CD4-positive, CD25-positive, alpha-beta regulatory T cell (primary cell): Measurements from ENCODE around the gene PPP1R27. TPM values are rescaled to one million over a fixed set of nuclear protein-coding genes. Genes with fewer than 3 reads are reported as not detected.

ENCODE experiments used
- ATAC-seq, 2 donors: fragments of 150-1000 bp; cut with Tn5 transposase; one replicate each; pipeline ENCODE4 v1.10.0; 2021; ENCODE audit warnings: low read depth in 2 of 2, moderate number of reproducible peaks in 2 of 2, moderate library complexity in 1 of 2
- DNase-seq, 3 donors: peaks; one replicate each; pipeline versions ENCODE4 v3.0.0 to v3.0.0-alpha.2; 2012 to 2022; ENCODE audit warnings: mixed read lengths in 1 of 3
- H3K27ac ChIP-seq: one replicate; pipeline ENCODE4 v1.7.0; 2013; ENCODE audit warnings: mild to moderate bottlenecking, low read length; ENCODE audit not compliant: insufficient read depth, poor library complexity, severe bottlenecking
- H3K27me3 ChIP-seq: one replicate; pipeline ENCODE4 v1.7.0; 2013; ENCODE audit warnings: low read length; ENCODE audit not compliant: control insufficient read depth, insufficient read depth
- H3K36me3 ChIP-seq: one replicate; pipeline ENCODE4 v1.7.0; 2013; ENCODE audit warnings: mild to moderate bottlenecking, low read length, moderate library complexity; ENCODE audit not compliant: control insufficient read depth, insufficient read depth
- H3K4me1 ChIP-seq: 2 replicates; pipeline ENCODE4 v1.7.0; 2013; ENCODE audit warnings: mild to moderate bottlenecking, low read length; ENCODE audit not compliant: insufficient read depth, control insufficient read depth, poor library complexity, severe bottlenecking
- H3K4me3 ChIP-seq: one replicate; pipeline ENCODE4 v1.7.0; 2013; ENCODE audit warnings: low read depth, mild to moderate bottlenecking, low read length, moderate library complexity
- H3K9me3 ChIP-seq, 2 experiments: 1 replicate in 1 of 2; 2 replicates in 1 of 2; pipeline ENCODE4 v1.7.0; 2013; ENCODE audit warnings: low read length in 2 of 2, mild to moderate bottlenecking in 1 of 2, moderate library complexity in 1 of 2; ENCODE audit not compliant: control insufficient read depth in 2 of 2
- H3K27ac Mint-ChIP-seq, 3 donors: one replicate each; pipeline ENCODE4 v1.8.0; 2020 to 2022; ENCODE audit warnings: mild to moderate bottlenecking in 3 of 3, mixed read lengths in 3 of 3, moderate library complexity in 2 of 3
- H3K27me3 Mint-ChIP-seq: one replicate; pipeline ENCODE4 v1.8.0; 2022; ENCODE audit warnings: mild to moderate bottlenecking, mixed read lengths
- H3K36me3 Mint-ChIP-seq: one replicate; pipeline ENCODE4 v1.8.0; 2020; ENCODE audit warnings: mixed read lengths
- H3K4me1 Mint-ChIP-seq, 4 donors: one replicate each; pipeline ENCODE4 v1.8.0; 2020 to 2022; ENCODE audit warnings: mixed read lengths in 4 of 4, mild to moderate bottlenecking in 1 of 4
- H3K4me3 Mint-ChIP-seq, 4 donors: one replicate each; pipeline ENCODE4 v1.8.0; 2020 to 2022; ENCODE audit warnings: mild to moderate bottlenecking in 4 of 4, mixed read lengths in 4 of 4, moderate library complexity in 3 of 4
- H3K9me3 Mint-ChIP-seq, 7 donors: one replicate each; pipeline ENCODE4 v1.8.0; 2020 to 2022; ENCODE audit warnings: mixed read lengths in 7 of 7, mild to moderate bottlenecking in 3 of 7, moderate library complexity in 2 of 7
- polyA plus RNA-seq, 4 donors: library from polyadenylated mRNA; unstranded; fragments of 300-500 nt; fragmentation: Illumina TruSeq; gene quantifications; one replicate each; pipeline ENCODE4 v1.2.3, GENCODE V29; 2021
- total RNA-seq: library from RNA; stranded (reverse); gene quantifications from one replicate; pipeline ENCODE4 v1.2.3, GENCODE V29; 2022

The PPP1R27 gene
- total and polyA plus RNA-seq, 5 donors from 2014 or later = not detected

DNA sequence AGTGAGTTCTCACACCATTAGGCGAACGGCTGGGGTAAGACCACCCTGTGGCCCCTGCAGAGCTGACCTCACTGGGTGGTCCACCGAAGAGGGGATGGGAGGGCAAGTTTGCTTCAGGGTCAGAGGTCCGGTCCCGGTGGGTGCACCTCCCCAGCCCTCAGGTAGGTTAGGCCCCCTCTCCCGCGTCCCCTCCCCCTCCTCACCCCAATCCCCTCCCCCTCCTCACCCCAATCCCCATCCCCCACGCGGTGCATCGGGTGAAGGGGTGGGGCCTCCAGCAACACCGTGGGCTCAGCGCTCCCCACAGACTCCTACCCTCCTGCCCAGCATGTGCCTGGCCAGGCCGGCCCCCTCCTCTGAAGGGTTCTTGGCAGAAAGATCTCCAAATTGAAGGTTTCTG lies 15.1 kb downstream of the PPP1R27 start:
- no peaks in the 10 kb centered on the region for H3K9me3 ChIP-seq
- peaks cover 3% of the 10 kb centered on the region for H3K36me3 Mint-ChIP-seq
- H3K9me3 Mint-ChIP-seq = no peaks in the 10 kb centered on the region
- no peak overlapping the region for H3K27ac ChIP-seq
- ATAC-seq (no peak), DNase-seq (no peak)
- no peaks in the 10 kb centered on the region for H3K4me1 ChIP-seq
- H3K27ac Mint-ChIP-seq = no peak overlapping the region
- H3K27me3 ChIP-seq = no peaks in the 10 kb centered on the region
- H3K4me1 Mint-ChIP-seq = peaks cover 0 to 6% (median 4%) of the 10 kb centered on the region in 4 donors
- peaks cover 3% of the 10 kb centered on the region for H3K36me3 ChIP-seq
- H3K27me3 Mint-ChIP-seq = peaks cover 18% of the 10 kb centered on the region
- H3K4me3 Mint-ChIP-seq = no peak overlapping the region
- no peak overlapping the region for H3K4me3 ChIP-seq

DNA sequence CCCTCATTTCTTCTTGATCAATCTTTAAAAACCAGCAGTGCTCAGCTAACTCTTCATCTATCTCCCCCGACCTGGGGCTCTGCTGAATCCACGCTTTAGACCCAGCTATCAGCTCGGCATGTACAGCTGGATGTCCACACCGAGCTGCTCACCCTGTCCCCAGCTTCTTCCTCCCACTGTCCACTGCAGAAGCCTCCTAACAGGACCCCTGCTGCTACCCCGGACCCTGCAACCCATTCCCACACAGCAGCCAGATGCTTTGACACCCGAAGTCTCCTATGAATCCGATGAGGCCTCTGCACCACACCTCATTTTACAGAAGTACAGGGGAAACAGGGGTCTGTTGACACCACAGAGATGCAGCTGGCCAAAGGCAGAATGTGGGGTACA lies 17.1 kb downstream of the PPP1R27 start:
- H3K27ac Mint-ChIP-seq = peak overlapping the region in 1 of 3 donors; percentile 18
- no peak for ATAC-seq
- DNase-seq = no peak
- H3K36me3 ChIP-seq = peaks cover under 1% of the 10 kb centered on the region
- no peak overlapping the region for H3K27ac ChIP-seq
- no peaks in the 10 kb centered on the region for H3K27me3 ChIP-seq
- no peak overlapping the region for H3K4me3 Mint-ChIP-seq
- H3K36me3 Mint-ChIP-seq = no peaks in the 10 kb centered on the region
- peaks cover 18% of the 10 kb centered on the region for H3K27me3 Mint-ChIP-seq
- peaks cover 0 to 6% (median 4%) of the 10 kb centered on the region in 4 donors for H3K4me1 Mint-ChIP-seq
- no peaks in the 10 kb centered on the region for H3K9me3 Mint-ChIP-seq
- H3K4me3 ChIP-seq = no peak overlapping the region
- no peaks in the 10 kb centered on the region for H3K9me3 ChIP-seq
- H3K4me1 ChIP-seq = no peaks in the 10 kb centered on the region

DNA sequence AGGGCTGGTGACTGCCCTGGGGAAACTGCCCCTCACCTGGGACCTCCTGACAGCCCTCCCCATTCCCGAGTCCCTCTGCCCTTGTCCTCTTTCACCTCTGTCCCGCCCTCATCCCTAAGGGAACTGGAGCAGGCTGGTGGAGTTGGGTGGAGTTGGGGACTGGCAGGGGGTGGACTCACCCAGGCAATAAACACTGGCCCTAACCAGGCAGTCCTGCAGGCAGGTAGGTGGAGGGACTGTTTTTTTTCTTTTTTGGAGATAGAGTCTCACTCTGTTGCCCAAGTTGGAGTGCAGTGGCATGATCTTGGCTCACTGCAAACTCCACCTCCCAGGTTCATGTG lies 19.2 kb downstream of the PPP1R27 start:
- H3K4me3 ChIP-seq = no peak overlapping the region
- no peaks in the 10 kb centered on the region for H3K9me3 ChIP-seq
- ATAC-seq = no peak
- H3K27ac ChIP-seq = no peak overlapping the region
- no peaks in the 10 kb centered on the region for H3K36me3 ChIP-seq
- H3K4me3 Mint-ChIP-seq = no peak overlapping the region
- peaks cover 18% of the 10 kb centered on the region for H3K27me3 Mint-ChIP-seq
- no peaks in the 10 kb centered on the region for H3K36me3 Mint-ChIP-seq
- no peaks in the 10 kb centered on the region for H3K4me1 ChIP-seq
- no peaks in the 10 kb centered on the region for H3K27me3 ChIP-seq
- peaks cover 0 to 6% (median 3%) of the 10 kb centered on the region in 4 donors for H3K4me1 Mint-ChIP-seq
- H3K27ac Mint-ChIP-seq = no peak overlapping the region
- no peaks in the 10 kb centered on the region for H3K9me3 Mint-ChIP-seq
- no peak for DNase-seq

DNA sequence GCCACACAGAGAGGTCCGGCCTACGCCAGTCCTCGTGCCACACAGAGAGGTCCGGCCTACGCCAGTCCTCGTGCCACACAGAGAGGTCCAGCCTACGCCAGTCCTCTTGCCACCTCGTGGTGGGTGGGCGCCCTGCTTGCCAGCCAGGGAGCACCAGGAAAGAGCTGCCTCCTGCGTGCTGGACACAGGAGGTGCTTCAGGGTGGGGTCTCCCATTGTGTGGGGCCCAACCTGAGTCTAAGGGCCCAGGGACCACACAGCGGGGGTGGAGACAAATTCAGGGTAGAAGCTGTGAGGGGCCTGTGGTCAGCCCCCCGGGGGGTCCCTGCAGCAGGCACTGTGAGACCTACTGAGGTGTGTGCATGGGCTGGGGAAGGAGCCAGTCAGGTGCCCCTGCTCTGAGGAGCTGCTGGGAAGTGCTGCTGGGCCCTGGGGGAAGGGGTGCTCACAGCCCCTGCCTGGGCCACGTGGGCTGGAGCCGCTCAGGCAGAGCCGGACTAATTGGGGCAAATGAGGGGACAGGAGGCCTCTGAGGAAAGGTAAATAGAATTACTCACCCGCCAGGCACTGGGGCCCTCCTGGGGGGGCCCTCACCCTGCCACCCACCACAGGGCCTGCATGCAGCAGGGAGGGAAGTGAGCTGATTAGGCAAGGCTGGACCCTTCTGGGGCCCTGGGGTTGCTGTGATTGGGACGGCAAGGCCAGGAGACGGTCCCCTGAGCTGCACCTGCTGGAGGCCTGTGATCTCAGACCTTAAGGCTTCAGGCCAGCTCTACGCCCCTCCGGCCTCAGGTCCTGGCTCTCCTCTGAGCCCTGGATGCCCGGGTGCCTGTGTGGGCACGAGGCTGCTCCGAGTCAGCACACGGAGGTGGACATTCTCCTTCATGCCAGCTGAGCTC lies 19.9 kb downstream of the PPP1R27 start:
- H3K27me3 Mint-ChIP-seq = peaks cover 19% of the 10 kb centered on the region
- H3K27ac Mint-ChIP-seq = no peak overlapping the region
- Histone ChIP-seq H3K4me3 (no peak overlapping the region), H3K27me3 (no peaks in the 10 kb centered on the region), H3K4me1 (no peaks in the 10 kb centered on the region), H3K27ac (no peak overlapping the region), H3K36me3 (no peaks in the 10 kb centered on the region), H3K9me3 (no peaks in the 10 kb centered on the region)
- H3K36me3 Mint-ChIP-seq = no peaks in the 10 kb centered on the region
- H3K9me3 Mint-ChIP-seq = no peaks in the 10 kb centered on the region
- H3K4me1 Mint-ChIP-seq = peaks cover 0 to 6% (median 3%) of the 10 kb centered on the region in 4 donors
- ATAC-seq = no peak
- no peak overlapping the region for H3K4me3 Mint-ChIP-seq
- no peak for DNase-seq

DNA sequence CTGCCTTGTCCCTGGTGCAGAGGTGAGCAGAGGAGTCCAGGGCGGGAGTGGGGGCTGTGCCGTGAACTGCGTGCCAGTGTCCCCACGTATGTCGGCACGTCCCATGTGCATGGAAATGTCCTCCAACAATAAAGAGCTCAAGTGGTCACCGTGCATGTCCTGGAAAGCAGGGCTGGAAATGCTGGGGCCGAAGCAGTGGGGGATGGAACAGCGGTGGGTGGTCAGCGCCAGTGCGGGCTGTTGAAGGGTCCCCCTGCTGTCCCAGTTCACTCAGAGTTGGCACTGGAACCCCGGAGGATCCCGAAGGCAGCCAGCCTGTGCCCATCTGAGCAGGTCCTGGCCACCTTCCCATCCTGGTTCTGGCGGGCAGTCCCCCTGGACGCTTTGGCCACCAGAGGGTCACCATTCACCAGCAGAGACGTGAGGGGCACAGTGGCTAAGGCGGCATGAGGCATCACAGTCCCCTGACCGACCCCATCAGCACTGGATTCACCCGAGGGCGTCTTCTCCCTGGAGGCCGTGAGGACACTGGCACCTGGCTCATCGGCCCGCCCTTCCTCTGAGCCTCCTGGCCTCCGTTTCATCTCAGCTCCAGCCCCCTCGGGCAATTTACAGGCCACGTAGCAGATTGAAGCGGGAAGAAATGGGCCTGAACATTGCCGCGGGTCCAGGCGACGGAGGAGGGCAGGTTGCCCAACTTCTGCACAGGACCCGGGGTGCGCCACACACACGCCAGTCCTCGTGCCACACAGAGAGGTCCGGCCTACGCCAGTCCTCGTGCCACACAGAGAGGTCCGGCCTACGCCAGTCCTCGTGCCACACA lies 20.8 kb downstream of the PPP1R27 start:
- Histone ChIP-seq H3K27ac (no peak overlapping the region), H3K4me1 (no peaks in the 10 kb centered on the region), H3K27me3 (no peaks in the 10 kb centered on the region), H3K9me3 (no peaks in the 10 kb centered on the region), H3K36me3 (no peaks in the 10 kb centered on the region), H3K4me3 (no peak overlapping the region)
- Mint-ChIP-seq H3K27ac (no peak overlapping the region), H3K27me3 (peaks cover 24% of the 10 kb centered on the region), H3K4me1 (peaks cover 0 to 6% (median 3%) of the 10 kb centered on the region in 4 donors), H3K36me3 (no peaks in the 10 kb centered on the region), H3K9me3 (no peaks in the 10 kb centered on the region), H3K4me3 (no peak overlapping the region)
- DNase-seq (no peak), ATAC-seq (no peak)

DNA sequence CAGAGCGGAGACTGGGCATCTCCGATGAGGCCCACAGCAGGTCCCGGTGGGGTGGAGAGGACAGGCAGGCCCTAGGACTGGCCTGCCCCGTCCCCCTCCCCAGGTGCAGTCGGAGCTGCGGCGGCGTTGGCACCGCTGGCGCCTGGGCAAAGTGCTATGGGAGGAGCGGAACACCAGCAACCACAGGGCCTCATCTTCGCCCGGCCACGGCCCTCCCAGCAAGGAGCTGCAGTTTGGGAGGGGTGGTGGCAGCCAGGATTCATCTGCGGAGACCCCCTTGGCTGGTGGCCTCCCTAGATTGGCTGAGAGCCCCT lies 21.5 kb downstream of the PPP1R27 start:
- Mint-ChIP-seq H3K4me3 (no peak overlapping the region), H3K27me3 (peaks cover 24% of the 10 kb centered on the region), H3K36me3 (no peaks in the 10 kb centered on the region), H3K27ac (no peak overlapping the region), H3K4me1 (peaks cover 0 to 6% (median 3%) of the 10 kb centered on the region in 4 donors), H3K9me3 (no peaks in the 10 kb centered on the region)
- H3K9me3 ChIP-seq = no peaks in the 10 kb centered on the region
- no peak overlapping the region for H3K4me3 ChIP-seq
- no peaks in the 10 kb centered on the region for H3K36me3 ChIP-seq
- no peaks in the 10 kb centered on the region for H3K4me1 ChIP-seq
- H3K27ac ChIP-seq = no peak overlapping the region
- no peaks in the 10 kb centered on the region for H3K27me3 ChIP-seq
- DNase-seq (no peak), ATAC-seq (no peak)

DNA sequence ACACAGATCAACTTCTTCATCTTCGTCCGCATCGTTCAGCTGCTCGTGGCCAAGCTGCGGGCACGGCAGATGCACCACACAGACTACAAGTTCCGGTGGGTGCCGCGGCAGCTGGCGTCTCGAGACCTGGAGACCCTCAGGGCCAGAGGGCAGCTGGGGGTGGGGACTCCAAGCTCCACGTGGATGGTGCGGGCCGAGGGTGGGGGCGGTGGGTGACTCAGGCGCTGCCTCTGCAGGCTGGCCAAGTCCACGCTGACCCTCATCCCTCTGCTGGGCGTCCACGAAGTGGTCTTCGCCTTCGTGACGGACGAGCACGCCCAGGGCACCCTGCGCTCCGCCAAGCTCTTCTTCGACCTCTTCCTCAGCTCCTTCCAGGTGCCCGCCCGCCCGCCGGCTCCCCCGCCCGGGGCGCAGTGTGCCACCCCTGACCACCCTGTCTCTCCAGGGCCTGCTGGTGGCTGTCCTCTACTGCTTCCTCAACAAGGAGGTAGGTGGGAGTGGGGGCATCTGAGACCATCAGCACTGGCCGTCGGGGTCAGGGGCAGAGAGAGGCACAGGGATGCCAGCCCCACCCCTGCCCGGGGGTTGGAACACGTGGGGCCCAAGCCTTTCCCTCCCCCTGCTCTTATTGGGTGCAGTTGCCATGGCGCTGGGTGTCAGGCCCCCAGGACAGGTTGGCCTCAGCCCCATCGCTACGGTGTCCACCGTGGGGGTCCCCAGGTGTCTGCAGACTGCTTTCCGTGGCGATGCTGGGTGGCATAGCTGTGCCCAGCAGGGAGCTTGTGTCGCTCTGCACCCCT lies 22.1 kb downstream of the PPP1R27 start:
- H3K4me1 Mint-ChIP-seq = peaks cover 0 to 6% (median 3%) of the 10 kb centered on the region in 4 donors
- no peak overlapping the region for H3K4me3 Mint-ChIP-seq
- Histone ChIP-seq H3K4me1 (no peaks in the 10 kb centered on the region), H3K9me3 (no peaks in the 10 kb centered on the region), H3K4me3 (no peak overlapping the region), H3K27ac (no peak overlapping the region), H3K36me3 (no peaks in the 10 kb centered on the region), H3K27me3 (no peaks in the 10 kb centered on the region)
- H3K27ac Mint-ChIP-seq = no peak overlapping the region
- DNase-seq (no peak), ATAC-seq (no peak)
- no peaks in the 10 kb centered on the region for H3K36me3 Mint-ChIP-seq
- peaks cover 21% of the 10 kb centered on the region for H3K27me3 Mint-ChIP-seq
- H3K9me3 Mint-ChIP-seq = no peaks in the 10 kb centered on the region
